Measurements from ENCODE around the gene NAV2. TPM values are rescaled to one million over a fixed set of nuclear protein-coding genes. Genes with fewer than 3 reads are reported as not detected.

Gene NAV2
- polyA plus RNA-seq, 1 donor from 2014 or later: 3.0 TPM

DNA sequence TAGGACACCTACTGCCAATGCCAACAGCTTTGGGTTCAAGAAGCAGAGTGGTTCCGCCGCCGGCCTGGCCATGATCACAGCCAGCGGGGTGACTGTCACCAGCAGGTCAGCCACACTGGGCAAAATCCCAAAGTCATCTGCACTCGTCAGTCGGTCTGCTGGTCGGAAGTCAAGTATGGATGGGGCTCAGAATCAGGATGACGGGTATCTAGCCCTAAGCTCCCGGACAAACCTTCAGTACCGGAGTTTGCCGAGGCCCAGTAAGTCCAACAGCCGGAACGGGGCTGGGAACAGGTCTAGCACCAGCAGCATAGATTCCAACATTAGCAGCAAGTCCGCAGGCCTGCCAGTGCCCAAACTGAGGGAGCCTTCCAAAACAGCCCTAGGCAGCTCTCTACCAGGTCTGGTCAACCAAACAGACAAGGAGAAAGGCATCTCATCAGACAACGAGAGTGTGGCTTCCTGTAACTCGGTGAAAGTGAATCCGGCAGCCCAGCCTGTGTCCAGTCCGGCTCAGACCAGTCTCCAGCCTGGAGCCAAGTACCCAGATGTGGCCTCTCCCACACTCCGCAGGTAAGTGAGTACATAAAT is 332.6 kb downstream of the NAV2 start:
- Histone ChIP-seq H3K79me2 (replicated peaks; ENCODE audit: insufficient read depth, low read length) (no peaks in the 10 kb centered on the region), H3K27ac (ENCODE audit: low read length) (no peak overlapping the region), H3K9me2 (ENCODE audit: insufficient read depth, low read length) (no peaks in the 10 kb centered on the region), H4K20me1 (ENCODE audit: insufficient read depth) (no peaks in the 10 kb centered on the region), H3K36me3 (ENCODE audit: insufficient read depth, low read length) (no peaks in the 10 kb centered on the region), H3K4me3 (ENCODE audit: low read length) (no peak overlapping the region), H3F3A (ENCODE audit: insufficient read depth, low read length, poor library complexity, severe bottlenecking) (no peaks in the 10 kb centered on the region), H3K4me2 (ENCODE audit: low read length) (no peak overlapping the region), H3K27me3 (ENCODE audit: insufficient read depth, low read depth, low read length) (no peaks in the 10 kb centered on the region), H3K9me3 (ENCODE audit: low read length) (no peaks in the 10 kb centered on the region), H3K9ac (ENCODE audit: low read length) (no peak overlapping the region), H2AFZ (ENCODE audit: low read depth, low read length) (no peak overlapping the region)
- TF ChIP-seq, protein P1, sequence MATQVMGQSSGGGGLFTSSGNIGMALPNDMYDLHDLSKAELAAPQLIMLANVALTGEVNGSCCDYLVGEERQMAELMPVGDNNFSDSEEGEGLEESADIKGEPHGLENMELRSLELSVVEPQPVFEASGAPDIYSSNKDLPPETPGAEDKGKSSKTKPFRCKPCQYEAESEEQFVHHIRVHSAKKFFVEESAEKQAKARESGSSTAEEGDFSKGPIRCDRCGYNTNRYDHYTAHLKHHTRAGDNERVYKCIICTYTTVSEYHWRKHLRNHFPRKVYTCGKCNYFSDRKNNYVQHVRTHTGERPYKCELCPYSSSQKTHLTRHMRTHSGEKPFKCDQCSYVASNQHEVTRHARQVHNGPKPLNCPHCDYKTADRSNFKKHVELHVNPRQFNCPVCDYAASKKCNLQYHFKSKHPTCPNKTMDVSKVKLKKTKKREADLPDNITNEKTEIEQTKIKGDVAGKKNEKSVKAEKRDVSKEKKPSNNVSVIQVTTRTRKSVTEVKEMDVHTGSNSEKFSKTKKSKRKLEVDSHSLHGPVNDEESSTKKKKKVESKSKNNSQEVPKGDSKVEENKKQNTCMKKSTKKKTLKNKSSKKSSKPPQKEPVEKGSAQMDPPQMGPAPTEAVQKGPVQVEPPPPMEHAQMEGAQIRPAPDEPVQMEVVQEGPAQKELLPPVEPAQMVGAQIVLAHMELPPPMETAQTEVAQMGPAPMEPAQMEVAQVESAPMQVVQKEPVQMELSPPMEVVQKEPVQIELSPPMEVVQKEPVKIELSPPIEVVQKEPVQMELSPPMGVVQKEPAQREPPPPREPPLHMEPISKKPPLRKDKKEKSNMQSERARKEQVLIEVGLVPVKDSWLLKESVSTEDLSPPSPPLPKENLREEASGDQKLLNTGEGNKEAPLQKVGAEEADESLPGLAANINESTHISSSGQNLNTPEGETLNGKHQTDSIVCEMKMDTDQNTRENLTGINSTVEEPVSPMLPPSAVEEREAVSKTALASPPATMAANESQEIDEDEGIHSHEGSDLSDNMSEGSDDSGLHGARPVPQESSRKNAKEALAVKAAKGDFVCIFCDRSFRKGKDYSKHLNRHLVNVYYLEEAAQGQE (IDR thresholded peaks at IDR 0.05; ENCODE audit: borderline replicate concordance): no peak
- TF ChIP-seq RAD21 (conservative IDR thresholded peaks at IDR 0.05) (no peak), EP300 (conservative IDR thresholded peaks at IDR 0.05; ENCODE audit: poor library complexity, severe bottlenecking) (no peak), POLR2AphosphoS5 (IDR thresholded peaks at IDR 0.05) (no peak), TAF1 (IDR thresholded peaks at IDR 0.05; ENCODE audit: low read depth) (no peak), MXI1 (conservative IDR thresholded peaks at IDR 0.05; ENCODE audit: poor library complexity, severe bottlenecking) (no peak), SMC3 (conservative IDR thresholded peaks at IDR 0.05; ENCODE audit: poor library complexity) (no peak)
- TF ChIP-seq, protein P2, sequence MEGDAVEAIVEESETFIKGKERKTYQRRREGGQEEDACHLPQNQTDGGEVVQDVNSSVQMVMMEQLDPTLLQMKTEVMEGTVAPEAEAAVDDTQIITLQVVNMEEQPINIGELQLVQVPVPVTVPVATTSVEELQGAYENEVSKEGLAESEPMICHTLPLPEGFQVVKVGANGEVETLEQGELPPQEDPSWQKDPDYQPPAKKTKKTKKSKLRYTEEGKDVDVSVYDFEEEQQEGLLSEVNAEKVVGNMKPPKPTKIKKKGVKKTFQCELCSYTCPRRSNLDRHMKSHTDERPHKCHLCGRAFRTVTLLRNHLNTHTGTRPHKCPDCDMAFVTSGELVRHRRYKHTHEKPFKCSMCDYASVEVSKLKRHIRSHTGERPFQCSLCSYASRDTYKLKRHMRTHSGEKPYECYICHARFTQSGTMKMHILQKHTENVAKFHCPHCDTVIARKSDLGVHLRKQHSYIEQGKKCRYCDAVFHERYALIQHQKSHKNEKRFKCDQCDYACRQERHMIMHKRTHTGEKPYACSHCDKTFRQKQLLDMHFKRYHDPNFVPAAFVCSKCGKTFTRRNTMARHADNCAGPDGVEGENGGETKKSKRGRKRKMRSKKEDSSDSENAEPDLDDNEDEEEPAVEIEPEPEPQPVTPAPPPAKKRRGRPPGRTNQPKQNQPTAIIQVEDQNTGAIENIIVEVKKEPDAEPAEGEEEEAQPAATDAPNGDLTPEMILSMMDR (IDR thresholded peaks at IDR 0.05; ENCODE audit: poor library complexity, severe bottlenecking): no peak

DNA sequence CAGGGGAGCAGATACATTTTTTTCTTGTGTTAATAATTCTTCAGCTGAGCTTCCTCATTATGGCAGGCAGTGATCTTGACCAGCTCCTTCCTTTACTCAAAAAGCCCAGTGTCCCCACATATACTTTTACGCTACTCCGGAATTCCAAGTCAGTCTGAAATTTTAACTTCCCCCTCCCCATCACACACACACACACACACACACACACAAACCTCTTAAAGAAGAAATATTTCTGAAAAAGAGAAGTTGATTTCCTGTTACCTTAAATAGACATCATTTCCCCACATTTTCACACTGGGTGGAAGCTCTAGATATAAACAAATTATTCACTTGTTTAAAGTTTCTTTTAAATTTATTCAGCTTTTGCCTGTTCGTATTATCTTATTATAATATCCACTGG is 333.8 kb downstream of the NAV2 start:
- peaks cover 1% of the 10 kb centered on the region for H3F3A ChIP-seq (ENCODE audit: insufficient read depth, low read length, poor library complexity, severe bottlenecking)
- H3K9ac ChIP-seq (ENCODE audit: low read length): no peak overlapping the region
- H3K4me2 ChIP-seq (ENCODE audit: low read length): no peak overlapping the region
- H2AFZ ChIP-seq (ENCODE audit: low read depth, low read length): no peak overlapping the region
- no peaks in the 10 kb centered on the region for H3K9me3 ChIP-seq (ENCODE audit: low read length)
- no peaks in the 10 kb centered on the region for H4K20me1 ChIP-seq (ENCODE audit: insufficient read depth)
- H3K27me3 ChIP-seq (ENCODE audit: insufficient read depth, low read depth, low read length): no peaks in the 10 kb centered on the region
- H3K27ac ChIP-seq (ENCODE audit: low read length): no peak overlapping the region
- no peak overlapping the region for H3K4me3 ChIP-seq (ENCODE audit: low read length)
- TF ChIP-seq MXI1 (conservative IDR thresholded peaks at IDR 0.05; ENCODE audit: poor library complexity, severe bottlenecking): no peak
- TF ChIP-seq SMC3 (conservative IDR thresholded peaks at IDR 0.05; ENCODE audit: poor library complexity): no peak
- no peak for TF ChIP-seq EP300 (conservative IDR thresholded peaks at IDR 0.05; ENCODE audit: poor library complexity, severe bottlenecking)
- H3K36me3 ChIP-seq (ENCODE audit: insufficient read depth, low read length): no peaks in the 10 kb centered on the region
- H3K79me2 ChIP-seq (replicated peaks; ENCODE audit: insufficient read depth, low read length): no peaks in the 10 kb centered on the region
- no peaks in the 10 kb centered on the region for H3K9me2 ChIP-seq (ENCODE audit: insufficient read depth, low read length)

Data from neural cell (in vitro differentiated cells).